HepG2 (cell line): ENCODE results near the gene PLET1. TPM values are rescaled to one million over a fixed set of nuclear protein-coding genes. Genes with fewer than 3 reads are reported as not detected.

Experiments used
- ATAC-seq: fragments of 200-7000 bp; cut with Tn5 transposase; 3 replicates; pipeline ENCODE4 v1.9.1; 2020; ENCODE audit warnings: mild to moderate bottlenecking, moderate library complexity
- BruUV-seq: library from RNA; stranded (reverse); fragments of 400-500 nt; replicated peaks from 2 replicates; lab custom pipeline; 2021; lab: Mats Ljungman, UMichigan
- CTCF ChIA-PET: fragments of 300-600 bp; formaldehyde crosslinking; extraction: SDS; loops from one replicate; lab custom pipeline; 2021; ENCODE audit warnings: low total read pairs, inconsistent platforms, low intra/inter-chr PET ratio; lab: Yijun Ruan, JAX
- POLR2A ChIA-PET: fragments of 350-600 bp; sonication (Branson Sonifier 250); formaldehyde crosslinking; loops from one replicate; lab custom pipeline; 2020; ENCODE audit warnings: antibody characterized with exemption, inconsistent platforms; lab: Yijun Ruan, JAX
- DNase-seq: peaks from one replicate; pipeline ENCODE4 v3.0.0-alpha.2; 2015; ENCODE audit warnings: low spot score
- FAIRE-seq: peaks from 3 replicates; lab custom pipeline; 2011; peaks lifted over from hg19 to GRCh38; lab: Jason Lieb, UNC
- H2AFZ ChIP-seq: one replicate; pipeline ENCODE4 v1.6.1; 2011; ENCODE audit warnings: low read length, inconsistent platforms
- H3K27ac ChIP-seq: fragments of 300-600 bp; 3 replicates; pipeline ENCODE4 v1.8.0; 2011; ENCODE audit warnings: mixed run types, mild to moderate bottlenecking, mixed read lengths, low read length, inconsistent platforms; ENCODE audit not compliant: insufficient read depth; ENCODE audit errors: extremely low read length
- H3K27me3 ChIP-seq, 2 experiments: fragments of 200-600 bp in 1 of 2; 2 replicates in 1 of 2; 3 replicates in 1 of 2; pipeline versions ENCODE4 v1.6.0 to v1.8.0; 2011; ENCODE audit warnings: low read length in 2 of 2, mild to moderate bottlenecking in 2 of 2, moderate library complexity in 2 of 2, inconsistent platforms in 1 of 2; ENCODE audit not compliant: insufficient read depth in 2 of 2, control insufficient read depth in 1 of 2
- H3K36me3 ChIP-seq, 2 experiments: fragments of 200-600 bp in 1 of 2; replicated peaks in 1 of 2; 2 replicates in 1 of 2; 3 replicates in 1 of 2; pipeline versions ENCODE4 v1.5.1 to v1.8.0; 2011; ENCODE audit warnings: low read length in 2 of 2, inconsistent platforms in 1 of 2; ENCODE audit not compliant: insufficient read depth in 2 of 2, control insufficient read depth in 1 of 2
- H3K4me1 ChIP-seq: 2 replicates; pipeline ENCODE4 v1.5.1; 2012; ENCODE audit warnings: low read length, inconsistent platforms; ENCODE audit not compliant: insufficient read depth
- H3K4me2 ChIP-seq: 2 replicates; pipeline ENCODE4 v1.6.0; 2011; ENCODE audit warnings: low read depth, low read length, inconsistent platforms
- H3K4me3 ChIP-seq, 3 experiments: fragments of 200-600 bp in 1 of 3; sonication (generic), shearing (Covaris generic) in 1 of 3; replicated peaks in 1 of 3; 2 replicates each; pipeline ENCODE4 v1.5.1; 2011 to 2016; ENCODE audit warnings: low read length in 3 of 3, inconsistent platforms in 2 of 3, low read depth in 2 of 3, mild to moderate bottlenecking in 2 of 3, control low read depth in 1 of 3, mixed read lengths in 1 of 3; ENCODE audit not compliant: insufficient read depth in 1 of 3
- H3K79me2 ChIP-seq: one replicate; pipeline ENCODE4 v1.6.1; 2011; ENCODE audit warnings: low read length, inconsistent platforms; ENCODE audit not compliant: insufficient read depth
- H3K9ac ChIP-seq: 2 replicates; pipeline ENCODE4 v1.6.0; 2011; ENCODE audit warnings: mild to moderate bottlenecking, low read depth, low read length, inconsistent platforms; ENCODE audit not compliant: insufficient read depth
- H3K9me3 ChIP-seq: 2 replicates; pipeline ENCODE4 v1.5.1; 2012; ENCODE audit warnings: mild to moderate bottlenecking, low read length
- H4K20me1 ChIP-seq: 2 replicates; pipeline ENCODE4 v1.6.0; 2011; ENCODE audit warnings: inconsistent platforms, mild to moderate bottlenecking, low read length, moderate library complexity; ENCODE audit not compliant: insufficient read depth
- EZH2 ChIP-seq: conservative IDR thresholded peaks from 2 replicates; pipeline ENCODE4 v1.6.1; 2012; ENCODE audit warnings: mild to moderate bottlenecking, low read depth, low read length, moderate library complexity
- HBP1 ChIP-seq: IDR thresholded peaks from 2 replicates; pipeline ENCODE4 v1.6.1; 2016; ENCODE audit warnings: low read depth, control low read depth
- HES4 ChIP-seq: sonication (generic); formaldehyde crosslinking; IDR thresholded peaks from 2 replicates; pipeline ENCODE4 v1.9.0; 2021; ENCODE audit warnings: mild to moderate bottlenecking, missing genetic modification reagents, borderline replicate concordance
- HNRNPUL1 ChIP-seq: fragments of 200-400 bp; formaldehyde crosslinking; IDR thresholded peaks from 2 replicates; pipeline ENCODE4 v1.6.1; 2017; ENCODE audit warnings: low read depth, mild to moderate bottlenecking, low read length, moderate library complexity
- MXD3 ChIP-seq: IDR thresholded peaks from 2 replicates; pipeline ENCODE4 v1.6.1; 2016; ENCODE audit warnings: mild to moderate bottlenecking, missing biosample characterization, missing genetic modification reagents
- NFRKB ChIP-seq: fragments of 450-650 bp; IDR thresholded peaks from 2 replicates; pipeline ENCODE4 v1.6.1; 2017
- NR2F6 ChIP-seq, 2 experiments: IDR thresholded peaks; 2 replicates each; pipeline ENCODE4 v1.6.1; 2016; ENCODE audit warnings: antibody characterized with exemption in 1 of 2, mild to moderate bottlenecking in 1 of 2
- ZFP1 ChIP-seq: IDR thresholded peaks from 2 replicates; pipeline ENCODE4 v1.6.1; 2016
- ZNF30 ChIP-seq: sonication (generic); formaldehyde crosslinking; IDR thresholded peaks from 2 replicates; pipeline ENCODE4 v1.5.0; 2020; ENCODE audit warnings: mild to moderate bottlenecking, missing genetic modification reagents
- ZNF563 ChIP-seq: sonication (generic); formaldehyde crosslinking; IDR thresholded peaks from 2 replicates; pipeline ENCODE4 v1.8.0; 2022; ENCODE audit warnings: mild to moderate bottlenecking, moderate library complexity, missing genetic modification reagents
- in situ Hi-C: cut with HindIII; loops from 2 replicates; pipeline ENCODE4 v1.10.0; 2017; ENCODE audit warnings: low pct_unique_long_range_greater_than_20kb; ENCODE audit not compliant: extremely low pct_ligation_motif_present
- intact Hi-C: fragments of 100-400 bp; cut with micrococcal nuclease; formaldehyde crosslinking; loops from one replicate; pipeline ENCODE4 v1.10.0; 2022; ENCODE audit not compliant: unreplicated experiment
- polyA plus RNA-seq, 8 experiments: library from polyadenylated mRNA; depleted of rRNA in 3 of 8; stranded (reverse) in 7 of 8; unstranded in 1 of 8; fragments of >200 nt; fragmentation: Illumina TruSeq in 4 of 8; extraction: Trizol in 4 of 8; gene quantifications; 2 replicates each; pipeline versions ENCODE4 v1.2.1 to v1.2.3, GENCODE V29; 2011 to 2016; ENCODE audit warnings: low read depth in 4 of 8, missing spikeins in 1 of 8, mixed read lengths in 1 of 8; ENCODE audit not compliant: insufficient read depth in 1 of 8
- total RNA-seq, 5 experiments: library from RNA; depleted of rRNA; stranded (reverse); fragments of >200 nt; fragmentation: Illumina TruSeq; extraction: Trizol; gene quantifications; 2 replicates each; pipeline ENCODE4 v1.2.3, GENCODE V29; 2016; ENCODE audit warnings: low read depth in 1 of 5

The PLET1 gene
- total and polyA plus RNA-seq, 2 of the 13 experiments (the other 11 are each of a cell fraction or from before 2014, with no cell fraction given), result not detected

GRCh38 chr11:112292785-112293407, 32.2 kb upstream of the PLET1 start:
- H3K4me2 ChIP-seq, result no peak overlapping the region
- H3K9ac ChIP-seq, result no peak overlapping the region
- in situ Hi-C loops, result no loop called here
- H3K79me2 ChIP-seq, result no peaks in the 10 kb centered on the region
- CTCF ChIA-PET, result no interaction called here
- H3K4me1 ChIP-seq, result peaks cover 13% of the 10 kb centered on the region
- H3K27ac ChIP-seq, result no peak overlapping the region
- no peak overlapping the region for H2AFZ ChIP-seq
- intact Hi-C loops, result no loop called here
- no peaks in the 10 kb centered on the region for H3K9me3 ChIP-seq
- H4K20me1 ChIP-seq, result no peaks in the 10 kb centered on the region
- no peak overlapping the region for H3K4me3 ChIP-seq
- no peaks in the 10 kb centered on the region; a peak in 1 of 5 replicates for H3K27me3 ChIP-seq
- BruUV-seq, result no TSS peak
- DNase-seq (no peak), ATAC-seq (no peak), FAIRE-seq (no peak)
- TF ChIP-seq ZNF30 (CRISPR knock-in tag) (no peak), EZH2 (no peak), HBP1 (CRISPR knock-in tag) (no peak), HES4 (CRISPR knock-in tag) (no peak), HNRNPUL1 (no peak), MXD3 (CRISPR knock-in tag) (no peak), ZFP1 (CRISPR knock-in tag) (no peak), NR2F6 (IDR thresholded peaks at IDR 0.05) (no peak), NR2F6 (CRISPR knock-in tag; IDR thresholded peaks at IDR 0.05) (no peak), NFRKB (no peak), ZNF563 (no peak)
- POLR2A ChIA-PET, result no interaction called here
- no peaks in the 10 kb centered on the region for H3K36me3 ChIP-seq
